ENCODE measurements around the gene DIDO1.
A peak's percentile ranks its signal among the peaks of the same experiment; 100 is the strongest.

The DIDO1 gene

GRCh38 chr20:62887152-62887859, 39.0 kb downstream of the DIDO1 start:
- no peak for TF ChIP-seq CTCF (IDR thresholded peaks at IDR 0.05)
- no peaks in the 10 kb centered on the region for H3K27me3 Mint-ChIP-seq (ENCODE audit: low read depth, poor library complexity)
- H3K9me3 Mint-ChIP-seq, result no peaks in the 10 kb centered on the region
- H3K4me1 Mint-ChIP-seq, result peaks cover 28% of the 10 kb centered on the region
- H3K27ac Mint-ChIP-seq, result peak overlapping the region; percentile 66
- peaks cover 71% of the 10 kb centered on the region for H3K36me3 Mint-ChIP-seq (ENCODE audit: low read depth)
- H3K4me3 Mint-ChIP-seq, result no peak overlapping the region
- DNase-seq, result no peak

GRCh38 chr20:62886709-62887058, 39.6 kb downstream of the DIDO1 start:
- TF ChIP-seq CTCF (IDR thresholded peaks at IDR 0.05), result no peak
- H3K27ac Mint-ChIP-seq, result peak overlapping the region; percentile 55
- H3K4me1 Mint-ChIP-seq, result peaks cover 33% of the 10 kb centered on the region
- H3K36me3 Mint-ChIP-seq (ENCODE audit: low read depth), result peaks cover 71% of the 10 kb centered on the region
- no peak for DNase-seq
- no peaks in the 10 kb centered on the region for H3K9me3 Mint-ChIP-seq
- no peaks in the 10 kb centered on the region for H3K27me3 Mint-ChIP-seq (ENCODE audit: low read depth, poor library complexity)
- H3K4me3 Mint-ChIP-seq, result no peak overlapping the region

- peaks cover 38% of the 10 kb centered on the region for H3K4me1 Mint-ChIP-seq
Measured at GRCh38 chr20:62885896-62886708, 40.2 kb downstream of the DIDO1 start.

GRCh38 chr20:62885046-62885895, 41.0 kb downstream of the DIDO1 start:
- no peak for DNase-seq
- no peaks in the 10 kb centered on the region for H3K27me3 Mint-ChIP-seq (ENCODE audit: low read depth, poor library complexity)
- no peaks in the 10 kb centered on the region for H3K9me3 Mint-ChIP-seq
- H3K27ac Mint-ChIP-seq, result peak overlapping the region; percentile 39
- peaks cover 62% of the 10 kb centered on the region for H3K36me3 Mint-ChIP-seq (ENCODE audit: low read depth)
- TF ChIP-seq CTCF (IDR thresholded peaks at IDR 0.05), result no peak
- H3K4me1 Mint-ChIP-seq, result peaks cover 38% of the 10 kb centered on the region
- no peak overlapping the region for H3K4me3 Mint-ChIP-seq

More at GRCh38 chr20:62885896-62886708, 40.2 kb downstream of the DIDO1 start:
- H3K36me3 Mint-ChIP-seq (ENCODE audit: low read depth), result peaks cover 70% of the 10 kb centered on the region
- no peaks in the 10 kb centered on the region for H3K9me3 Mint-ChIP-seq
- H3K27me3 Mint-ChIP-seq (ENCODE audit: low read depth, poor library complexity), result no peaks in the 10 kb centered on the region
- TF ChIP-seq CTCF (IDR thresholded peaks at IDR 0.05), result no peak
- no peak overlapping the region for H3K4me3 Mint-ChIP-seq
- H3K27ac Mint-ChIP-seq, result peak overlapping the region; percentile 55
- no peak for DNase-seq

GRCh38 chr20:62884556-62884955, 41.7 kb downstream of the DIDO1 start:
- no peaks in the 10 kb centered on the region for H3K27me3 Mint-ChIP-seq (ENCODE audit: low read depth, poor library complexity)
- no peak overlapping the region for H3K4me3 Mint-ChIP-seq
- no peak for TF ChIP-seq CTCF (IDR thresholded peaks at IDR 0.05)
- peaks cover 55% of the 10 kb centered on the region for H3K36me3 Mint-ChIP-seq (ENCODE audit: low read depth)
- H3K4me1 Mint-ChIP-seq, result peaks cover 38% of the 10 kb centered on the region
- DNase-seq, result no peak
- no peaks in the 10 kb centered on the region for H3K9me3 Mint-ChIP-seq
- H3K27ac Mint-ChIP-seq, result peak overlapping the region; percentile 72

Measured in nephron progenitor cell (in vitro differentiated cells).